Measurements from ENCODE around the gene CCNJL.

CCNJL gene

DNA sequence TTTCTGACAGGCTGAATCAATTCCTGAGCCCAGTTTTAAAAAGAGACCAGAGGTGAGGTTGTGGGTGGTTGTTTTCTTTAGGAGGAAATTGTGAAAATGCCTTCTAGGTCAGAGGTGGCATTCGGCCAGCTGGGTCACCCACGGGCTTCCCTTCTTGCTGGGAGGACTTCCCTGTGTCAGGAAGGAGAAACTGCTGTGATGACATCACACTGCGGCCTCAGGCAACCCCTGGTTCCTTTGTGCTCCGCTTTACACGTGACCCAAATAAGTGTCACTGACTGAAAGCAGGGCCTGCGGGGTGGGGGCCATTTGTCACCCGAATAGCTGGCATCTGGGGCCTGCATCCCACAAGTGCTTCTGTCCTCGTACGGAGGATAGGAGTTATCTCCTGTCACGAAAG is 43.3 kb downstream of the CCNJL start:
- Histone ChIP-seq H3K9me3 (ENCODE audit: control insufficient read depth in 1 of 2, low read length in 2 of 2) (no peaks in the 10 kb centered on the region), H3K27ac (ENCODE audit: low read depth, low read length) (no peak overlapping the region), H3K9ac (ENCODE audit: low read depth in 1 of 2, low read length in 2 of 2) (no peak overlapping the region), H3K27me3 (ENCODE audit: control insufficient read depth in 1 of 2, insufficient read depth in 2 of 2, low read length in 2 of 2) (no peaks in the 10 kb centered on the region), H3K4me1 (ENCODE audit: control insufficient read depth in 1 of 2, insufficient read depth in 2 of 2, low read length in 2 of 2) (peaks cover 0 to 3% of the 10 kb centered on the region in 2 donors), H3K4me3 (ENCODE audit: low read depth in 1 of 2, low read length in 2 of 2) (no peak overlapping the region), H3K36me3 (ENCODE audit: control insufficient read depth in 1 of 2, insufficient read depth in 2 of 2, low read length in 2 of 2) (no peaks in the 10 kb centered on the region)

DNA sequence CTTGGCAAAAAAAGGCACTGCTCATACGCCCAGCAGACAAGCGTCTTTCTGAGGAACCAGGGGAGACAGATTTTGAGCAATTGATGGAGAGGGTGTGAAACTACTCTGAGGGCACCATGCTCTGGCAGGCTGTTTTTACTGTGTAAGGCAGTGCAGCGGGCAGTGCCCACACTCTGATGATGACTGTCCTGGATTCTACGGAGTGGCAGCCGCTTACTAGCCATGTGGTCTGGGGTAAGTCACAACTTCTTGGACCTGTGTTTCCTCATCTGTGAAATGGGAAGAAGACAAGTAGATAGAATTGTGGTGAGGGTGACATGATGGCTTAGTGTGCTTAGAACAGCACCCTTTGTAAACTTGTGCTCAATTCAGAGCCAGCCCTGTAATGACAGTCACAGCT is 44.2 kb downstream of the CCNJL start:
- Histone ChIP-seq H3K36me3 (ENCODE audit: control insufficient read depth in 1 of 2, insufficient read depth in 2 of 2, low read length in 2 of 2) (no peaks in the 10 kb centered on the region), H3K9me3 (ENCODE audit: control insufficient read depth in 1 of 2, low read length in 2 of 2) (no peaks in the 10 kb centered on the region), H3K9ac (ENCODE audit: low read depth in 1 of 2, low read length in 2 of 2) (no peak overlapping the region), H3K4me1 (ENCODE audit: control insufficient read depth in 1 of 2, insufficient read depth in 2 of 2, low read length in 2 of 2) (peaks cover 0 to 3% of the 10 kb centered on the region in 2 donors), H3K27ac (ENCODE audit: low read depth, low read length) (no peak overlapping the region), H3K27me3 (ENCODE audit: control insufficient read depth in 1 of 2, insufficient read depth in 2 of 2, low read length in 2 of 2) (no peaks in the 10 kb centered on the region), H3K4me3 (ENCODE audit: low read depth in 1 of 2, low read length in 2 of 2) (no peak overlapping the region)

DNA sequence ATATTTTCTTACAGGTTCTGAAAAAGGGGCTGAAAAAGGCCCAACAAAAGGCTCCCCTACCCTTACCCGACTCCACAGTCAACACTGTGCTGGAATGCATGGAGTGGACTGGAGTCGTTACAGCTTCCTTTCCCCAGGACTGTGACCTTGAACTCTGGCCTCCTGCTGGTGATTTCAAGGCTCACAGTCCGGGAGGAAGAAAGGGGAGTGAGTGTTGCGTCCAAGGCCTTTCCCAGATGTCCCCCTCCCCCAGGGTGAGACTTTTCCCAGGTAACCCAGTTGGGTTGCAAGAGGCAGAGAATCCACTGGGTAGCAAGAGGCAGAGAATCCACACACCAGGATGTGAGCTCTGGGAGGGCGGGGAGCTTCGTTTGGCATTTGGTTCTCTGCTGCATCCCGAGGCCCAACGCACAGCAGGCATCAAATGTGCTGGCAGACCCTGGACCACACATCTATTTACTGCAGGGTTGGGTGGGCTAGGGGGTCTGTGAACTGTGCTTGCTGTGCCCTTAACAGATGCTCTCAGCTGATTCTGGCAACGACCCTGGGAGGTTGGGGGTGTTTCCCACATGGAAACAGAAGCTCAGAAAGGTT is 45.5 kb downstream of the CCNJL start:
- no peak overlapping the region for H3K4me3 ChIP-seq (ENCODE audit: low read depth in 1 of 2, low read length in 2 of 2)
- no peak overlapping the region for H3K9ac ChIP-seq (ENCODE audit: low read depth in 1 of 2, low read length in 2 of 2)
- H3K27ac ChIP-seq (ENCODE audit: low read depth, low read length): no peak overlapping the region
- H3K9me3 ChIP-seq (ENCODE audit: control insufficient read depth in 1 of 2, low read length in 2 of 2): no peaks in the 10 kb centered on the region
- no peaks in the 10 kb centered on the region for H3K27me3 ChIP-seq (ENCODE audit: control insufficient read depth in 1 of 2, insufficient read depth in 2 of 2, low read length in 2 of 2)
- H3K36me3 ChIP-seq (ENCODE audit: control insufficient read depth in 1 of 2, insufficient read depth in 2 of 2, low read length in 2 of 2): no peaks in the 10 kb centered on the region
- peaks cover 9 to 12% of the 10 kb centered on the region in 2 donors for H3K4me1 ChIP-seq (ENCODE audit: control insufficient read depth in 1 of 2, insufficient read depth in 2 of 2, low read length in 2 of 2)

GRCh38 chr5:160266044-160266443 is 46.3 kb downstream of the CCNJL start:
- Histone ChIP-seq H3K27ac (ENCODE audit: low read depth, low read length) (no peak overlapping the region), H3K36me3 (ENCODE audit: control insufficient read depth in 1 of 2, insufficient read depth in 2 of 2, low read length in 2 of 2) (no peaks in the 10 kb centered on the region), H3K27me3 (ENCODE audit: control insufficient read depth in 1 of 2, insufficient read depth in 2 of 2, low read length in 2 of 2) (no peaks in the 10 kb centered on the region), H3K9ac (ENCODE audit: low read depth in 1 of 2, low read length in 2 of 2) (no peak overlapping the region), H3K4me1 (ENCODE audit: control insufficient read depth in 1 of 2, insufficient read depth in 2 of 2, low read length in 2 of 2) (peaks cover 17% of the 10 kb centered on the region in 2 donors), H3K9me3 (ENCODE audit: control insufficient read depth in 1 of 2, low read length in 2 of 2) (no peaks in the 10 kb centered on the region), H3K4me3 (ENCODE audit: low read depth in 1 of 2, low read length in 2 of 2) (no peak overlapping the region)

DNA sequence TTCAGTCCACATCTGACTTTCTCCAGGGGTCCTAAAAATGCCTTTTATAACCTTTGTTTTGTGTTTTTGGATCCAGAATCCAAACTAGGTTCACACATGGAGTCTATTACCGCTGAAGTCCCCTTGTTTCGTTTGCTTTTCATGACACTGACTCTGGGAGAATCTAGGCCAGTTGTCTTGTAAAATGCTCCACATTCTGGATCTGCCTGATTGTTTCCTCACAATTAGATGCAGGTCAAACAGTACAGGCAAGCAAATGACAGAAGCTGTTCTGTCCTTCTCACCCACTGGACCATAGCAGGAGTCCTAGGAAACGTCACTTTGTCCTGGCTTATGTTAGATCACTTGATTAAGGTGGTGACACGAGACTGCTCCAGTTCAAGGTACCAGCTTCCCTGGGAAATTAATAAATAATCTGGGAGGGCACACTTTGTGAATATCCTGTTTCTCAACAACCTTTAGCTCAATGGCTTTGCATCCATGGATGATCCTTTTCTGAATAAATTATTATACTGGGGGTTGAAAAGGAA is 49.0 kb downstream of the CCNJL start:
- Histone ChIP-seq H3K27ac (ENCODE audit: low read depth, low read length) (no peak overlapping the region), H3K36me3 (ENCODE audit: control insufficient read depth in 1 of 2, insufficient read depth in 2 of 2, low read length in 2 of 2) (no peaks in the 10 kb centered on the region)

DNA sequence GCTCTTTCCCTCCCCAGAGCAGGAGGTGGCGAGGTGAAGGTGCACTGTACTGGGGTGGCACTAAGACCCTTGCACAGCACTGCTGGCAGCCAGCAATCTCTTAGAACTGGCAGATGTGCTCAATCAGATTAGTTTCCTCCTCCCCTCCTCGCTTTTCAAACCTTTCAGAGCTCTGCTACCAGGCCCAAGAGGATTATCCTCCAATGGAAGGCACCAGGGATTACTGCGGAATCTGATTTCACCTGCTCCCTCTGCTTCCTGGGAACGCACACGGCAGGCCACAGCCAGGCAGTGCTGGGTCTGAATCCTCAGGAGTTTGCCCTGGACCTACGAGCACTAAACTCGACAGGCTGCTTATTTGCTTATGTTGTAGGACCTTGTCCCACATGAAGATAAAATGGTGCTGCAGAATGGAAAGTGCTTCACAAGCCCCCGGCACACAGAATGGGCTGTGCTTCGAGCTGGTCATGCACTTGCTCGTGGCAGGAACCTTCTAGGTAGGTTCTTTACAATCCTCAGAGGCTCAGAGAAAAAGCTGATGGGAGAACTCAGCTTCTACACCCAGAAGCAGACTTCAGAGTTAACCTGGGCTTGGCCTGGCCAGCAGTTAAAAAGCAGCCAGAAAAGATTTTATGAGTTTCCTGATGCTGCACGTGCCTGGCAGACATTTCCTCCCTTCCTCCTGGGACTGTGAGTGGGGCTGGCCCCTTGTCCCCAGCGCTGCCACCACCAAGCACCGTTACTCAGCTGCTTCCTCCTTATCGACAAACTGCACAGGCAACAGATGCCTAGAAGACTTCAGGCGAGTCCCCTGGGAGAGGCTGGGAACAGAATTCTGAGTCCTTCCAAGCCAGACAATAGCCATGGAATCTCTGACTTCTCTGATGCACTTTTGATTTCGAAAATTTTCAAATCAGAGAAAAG is 50.0 kb downstream of the CCNJL start:
- no peak overlapping the region for H3K27ac ChIP-seq (ENCODE audit: low read depth, low read length)
- no peaks in the 10 kb centered on the region for H3K36me3 ChIP-seq (ENCODE audit: control insufficient read depth in 1 of 2, insufficient read depth in 2 of 2, low read length in 2 of 2)
- H3K27me3 ChIP-seq (ENCODE audit: control insufficient read depth in 1 of 2, insufficient read depth in 2 of 2, low read length in 2 of 2): no peaks in the 10 kb centered on the region
- H3K9me3 ChIP-seq (ENCODE audit: control insufficient read depth in 1 of 2, low read length in 2 of 2): no peaks in the 10 kb centered on the region
- H3K4me1 ChIP-seq (ENCODE audit: control insufficient read depth in 1 of 2, insufficient read depth in 2 of 2, low read length in 2 of 2): peaks cover 23 to 24% of the 10 kb centered on the region in 2 donors
- H3K4me3 ChIP-seq (ENCODE audit: low read depth in 1 of 2, low read length in 2 of 2): no peak overlapping the region
- H3K9ac ChIP-seq (ENCODE audit: low read depth in 1 of 2, low read length in 2 of 2): no peak overlapping the region

More for the DNA sequence above, 49.0 kb downstream of the CCNJL start:
- Histone ChIP-seq H3K4me3 (ENCODE audit: low read depth in 1 of 2, low read length in 2 of 2) (no peak overlapping the region), H3K4me1 (ENCODE audit: control insufficient read depth in 1 of 2, insufficient read depth in 2 of 2, low read length in 2 of 2) (peaks cover 23 to 24% of the 10 kb centered on the region in 2 donors), H3K9ac (ENCODE audit: low read depth in 1 of 2, low read length in 2 of 2) (no peak overlapping the region), H3K27me3 (ENCODE audit: control insufficient read depth in 1 of 2, insufficient read depth in 2 of 2, low read length in 2 of 2) (no peaks in the 10 kb centered on the region), H3K9me3 (ENCODE audit: control insufficient read depth in 1 of 2, low read length in 2 of 2) (no peaks in the 10 kb centered on the region)

- H3K27me3 ChIP-seq (ENCODE audit: control insufficient read depth in 1 of 2, insufficient read depth in 2 of 2, low read length in 2 of 2): no peaks in the 10 kb centered on the region
- H3K36me3 ChIP-seq (ENCODE audit: control insufficient read depth in 1 of 2, insufficient read depth in 2 of 2, low read length in 2 of 2): no peaks in the 10 kb centered on the region
- no peaks in the 10 kb centered on the region for H3K9me3 ChIP-seq (ENCODE audit: control insufficient read depth in 1 of 2, low read length in 2 of 2)
- peak overlapping the region in 1 of 2 donors; percentile 4 for H3K4me3 ChIP-seq (ENCODE audit: low read depth in 1 of 2, low read length in 2 of 2)
- no peak overlapping the region for H3K27ac ChIP-seq (ENCODE audit: low read depth, low read length)
- H3K9ac ChIP-seq (ENCODE audit: low read depth in 1 of 2, low read length in 2 of 2): no peak overlapping the region
- peaks cover 23 to 24% of the 10 kb centered on the region in 2 donors for H3K4me1 ChIP-seq (ENCODE audit: control insufficient read depth in 1 of 2, insufficient read depth in 2 of 2, low read length in 2 of 2)
Observed at GRCh38 chr5:160260881-160261815, 51.2 kb downstream of the CCNJL start.

DNA sequence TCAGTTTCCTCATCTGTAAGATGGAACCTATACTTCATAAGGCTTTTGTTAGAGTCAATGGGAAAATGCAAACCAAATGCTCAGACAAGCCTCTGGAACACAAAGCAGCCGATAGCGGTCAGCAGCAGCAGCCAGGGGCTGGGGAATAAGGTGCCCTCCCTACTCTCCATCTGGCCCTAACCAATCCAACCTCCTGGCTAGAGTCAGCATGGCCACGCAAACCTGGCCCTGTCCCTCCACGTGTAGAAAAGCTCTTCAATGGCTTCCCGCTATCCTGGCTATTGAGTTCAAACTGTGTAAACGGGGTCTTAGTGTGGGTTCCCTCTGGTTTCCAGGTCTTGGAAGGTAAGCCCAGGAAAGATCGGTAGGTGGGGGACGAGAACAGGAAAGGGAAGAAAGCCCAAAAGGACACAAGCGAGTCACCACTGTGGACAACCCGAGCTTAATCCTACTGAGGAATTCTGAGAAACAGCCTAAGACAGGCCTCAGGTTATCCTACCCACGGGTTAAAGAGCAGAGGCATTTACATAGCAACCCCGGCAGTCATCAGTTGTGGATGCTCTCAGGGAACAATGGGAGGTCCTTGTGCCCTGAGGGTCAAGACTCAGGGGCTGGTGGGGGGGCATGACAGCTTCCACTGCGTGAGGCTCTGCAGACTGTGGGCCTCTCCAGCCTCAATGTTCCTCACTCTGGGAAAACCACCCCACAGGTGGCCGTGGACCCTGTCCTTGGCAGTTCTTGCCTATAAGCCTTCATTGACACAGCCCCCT is 52.2 kb downstream of the CCNJL start:
- Histone ChIP-seq H3K27ac (ENCODE audit: low read depth, low read length) (no peak overlapping the region), H3K36me3 (ENCODE audit: control insufficient read depth in 1 of 2, insufficient read depth in 2 of 2, low read length in 2 of 2) (no peaks in the 10 kb centered on the region), H3K9me3 (ENCODE audit: control insufficient read depth in 1 of 2, low read length in 2 of 2) (no peaks in the 10 kb centered on the region), H3K9ac (ENCODE audit: low read depth in 1 of 2, low read length in 2 of 2) (no peak overlapping the region), H3K4me3 (ENCODE audit: low read depth in 1 of 2, low read length in 2 of 2) (no peak overlapping the region), H3K4me1 (ENCODE audit: control insufficient read depth in 1 of 2, insufficient read depth in 2 of 2, low read length in 2 of 2) (peaks cover 23 to 24% of the 10 kb centered on the region in 2 donors), H3K27me3 (ENCODE audit: control insufficient read depth in 1 of 2, insufficient read depth in 2 of 2, low read length in 2 of 2) (no peaks in the 10 kb centered on the region)

GRCh38 chr5:160259341-160259740 is 53.0 kb downstream of the CCNJL start:
- Histone ChIP-seq H3K4me3 (ENCODE audit: low read depth in 1 of 2, low read length in 2 of 2) (no peak overlapping the region), H3K27ac (ENCODE audit: low read depth, low read length) (no peak overlapping the region)

More at GRCh38 chr5:160259341-160259740, 53.0 kb downstream of the CCNJL start:
- Histone ChIP-seq H3K9ac (ENCODE audit: low read depth in 1 of 2, low read length in 2 of 2) (no peak overlapping the region), H3K36me3 (ENCODE audit: control insufficient read depth in 1 of 2, insufficient read depth in 2 of 2, low read length in 2 of 2) (peaks cover 0 to 2% of the 10 kb centered on the region in 2 donors), H3K9me3 (ENCODE audit: control insufficient read depth in 1 of 2, low read length in 2 of 2) (no peaks in the 10 kb centered on the region), H3K27me3 (ENCODE audit: control insufficient read depth in 1 of 2, insufficient read depth in 2 of 2, low read length in 2 of 2) (no peaks in the 10 kb centered on the region), H3K4me1 (ENCODE audit: control insufficient read depth in 1 of 2, insufficient read depth in 2 of 2, low read length in 2 of 2) (peaks cover 23 to 24% of the 10 kb centered on the region in 2 donors)

All from duodenal mucosa (tissue), 2 donors.